Fibroblast of skin of abdomen (primary cell): ENCODE results near the gene FPR1. TPM values are rescaled to one million over a fixed set of nuclear protein-coding genes. Genes with fewer than 3 reads are reported as not detected.

ENCODE experiments used
- DNase-seq: peaks from one replicate; pipeline ENCODE4 v3.0.0-alpha.2; 2013
- polyA plus RNA-seq, 2 experiments: library from polyadenylated mRNA; unstranded; fragments of 120-200 nt; gene quantifications; one replicate each; pipeline ENCODE4 v1.2.1, GENCODE V29; 2013; ENCODE audit not compliant: insufficient read length in 2 of 2

The FPR1 gene, protein sequence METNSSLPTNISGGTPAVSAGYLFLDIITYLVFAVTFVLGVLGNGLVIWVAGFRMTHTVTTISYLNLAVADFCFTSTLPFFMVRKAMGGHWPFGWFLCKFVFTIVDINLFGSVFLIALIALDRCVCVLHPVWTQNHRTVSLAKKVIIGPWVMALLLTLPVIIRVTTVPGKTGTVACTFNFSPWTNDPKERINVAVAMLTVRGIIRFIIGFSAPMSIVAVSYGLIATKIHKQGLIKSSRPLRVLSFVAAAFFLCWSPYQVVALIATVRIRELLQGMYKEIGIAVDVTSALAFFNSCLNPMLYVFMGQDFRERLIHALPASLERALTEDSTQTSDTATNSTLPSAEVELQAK
- 0.50 TPM for polyA plus RNA-seq (2013, experiment 1 of 2; ENCODE audit: insufficient read length)
- 0.50 TPM for polyA plus RNA-seq (2013, experiment 2 of 2; ENCODE audit: insufficient read length)

- peak; percentile 52 for DNase-seq
Measured at GRCh38 chr19:51751655-51752054, at the start of gene FPR1. Gene FPR1, minus strand, starts transcription at chr19:51751878. Its CDS starts 4,884 bp downstream, at chr19:51746994.

DNA sequence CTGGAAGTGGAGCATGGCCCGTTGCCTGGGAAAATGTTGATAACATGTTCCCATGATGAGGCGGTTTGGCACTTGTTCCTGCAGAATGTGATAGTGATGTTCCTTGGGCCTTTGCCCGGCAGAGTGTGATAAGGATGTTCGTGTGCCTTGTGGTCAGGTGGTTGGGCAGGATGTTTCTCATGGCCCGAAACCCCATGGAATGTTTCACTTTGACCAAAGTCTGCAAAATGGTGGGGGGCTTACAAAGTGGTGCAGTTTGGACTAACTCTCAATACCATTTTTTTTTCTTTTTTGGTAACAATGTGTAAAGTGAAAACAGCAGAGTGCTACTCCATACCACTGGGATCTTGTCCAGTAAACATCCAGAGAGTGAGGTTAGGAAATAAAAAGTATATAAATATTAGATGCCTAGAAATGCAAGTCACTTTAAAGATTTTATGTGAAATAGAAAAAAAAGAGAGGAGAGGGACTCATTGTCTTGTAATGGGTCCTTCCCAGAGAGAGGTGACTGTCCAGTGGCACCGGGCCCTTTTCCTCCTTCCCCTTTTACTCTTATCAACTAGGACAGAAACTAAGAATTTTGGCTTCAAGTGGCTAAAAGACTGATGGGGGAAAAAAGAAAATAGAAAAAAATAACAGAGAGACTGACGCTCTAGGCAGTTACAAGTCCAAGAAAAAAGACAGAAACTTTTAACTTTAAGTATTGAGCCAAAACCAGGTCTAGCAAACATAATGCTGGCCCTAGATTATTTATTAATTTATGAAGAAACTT lies 49.0 kb upstream of the FPR1 start:
- peak; percentile 54 for DNase-seq

DNA sequence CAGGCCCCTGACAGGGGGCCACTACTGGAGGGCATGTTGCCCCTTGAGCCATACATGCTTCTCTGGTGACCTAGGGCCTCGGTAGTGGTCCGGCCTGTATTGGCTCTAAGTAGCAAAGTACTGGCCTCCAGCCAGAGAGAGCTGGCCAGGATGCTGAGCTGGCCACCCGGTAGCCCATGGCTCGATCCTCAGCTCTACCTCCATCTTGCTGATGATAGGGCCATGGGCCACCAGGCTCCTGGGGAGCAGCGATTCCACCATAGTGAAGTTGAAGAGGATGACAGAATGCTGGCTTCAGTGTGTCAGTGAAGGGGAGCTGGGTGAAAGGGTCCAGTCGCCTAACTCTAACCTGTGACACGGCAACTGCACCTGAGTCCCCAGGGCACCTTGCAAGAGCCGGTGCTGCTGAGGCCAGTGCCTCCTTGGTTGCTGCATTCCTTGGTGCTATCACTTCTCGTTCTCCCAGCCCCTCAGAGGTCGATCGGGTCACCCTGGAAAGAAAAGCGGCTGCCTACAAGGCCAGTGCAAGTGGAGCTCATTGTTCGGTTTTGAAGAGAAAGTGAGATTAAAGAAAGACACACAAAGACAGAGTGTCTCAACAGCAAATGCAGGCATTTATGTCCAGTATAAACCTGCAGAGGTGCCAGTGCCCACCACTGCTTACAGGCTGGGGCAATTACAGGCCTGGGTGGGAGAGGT lies 48.2 kb upstream of the FPR1 start:
- no peak for DNase-seq

DNA sequence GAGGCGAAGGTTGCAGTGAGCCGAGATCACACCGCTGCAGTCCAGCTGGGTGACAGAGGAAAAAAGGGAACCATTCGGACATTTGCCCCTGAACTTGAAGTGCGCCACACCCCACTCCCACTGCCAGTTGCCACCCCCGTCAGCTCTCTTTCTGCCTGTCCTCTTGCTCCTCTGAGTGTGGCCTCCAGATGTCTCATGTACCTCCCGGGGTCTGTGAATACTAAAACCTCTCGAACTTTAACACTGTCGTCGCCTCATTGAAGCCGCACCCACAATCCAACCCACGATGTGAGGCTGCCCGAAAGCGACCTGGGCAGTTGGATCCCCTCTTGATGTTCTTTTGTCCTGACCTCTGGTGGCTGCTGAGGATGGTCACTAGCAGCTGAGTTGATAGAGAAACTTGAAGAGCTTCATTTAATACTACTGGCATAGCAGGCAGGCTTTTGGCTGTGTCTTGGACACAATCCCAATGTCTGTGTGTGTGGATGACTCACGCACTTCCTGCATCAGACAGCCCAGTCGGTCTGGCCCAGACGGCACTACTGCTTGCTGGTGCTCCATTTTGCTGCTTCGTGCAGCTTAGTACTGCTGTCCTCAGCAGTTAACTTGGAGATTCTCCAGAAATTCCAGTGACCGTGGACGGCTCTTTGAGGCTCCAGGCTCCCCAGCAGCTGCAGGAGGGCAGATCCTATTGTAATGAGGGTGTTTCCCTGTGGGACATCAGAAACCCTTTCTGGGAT lies 47.5 kb upstream of the FPR1 start:
- peak; percentile 98 for DNase-seq

- no peak for DNase-seq
Measured at GRCh38 chr19:51798062-51798461, 46.4 kb upstream of the FPR1 start.

DNA sequence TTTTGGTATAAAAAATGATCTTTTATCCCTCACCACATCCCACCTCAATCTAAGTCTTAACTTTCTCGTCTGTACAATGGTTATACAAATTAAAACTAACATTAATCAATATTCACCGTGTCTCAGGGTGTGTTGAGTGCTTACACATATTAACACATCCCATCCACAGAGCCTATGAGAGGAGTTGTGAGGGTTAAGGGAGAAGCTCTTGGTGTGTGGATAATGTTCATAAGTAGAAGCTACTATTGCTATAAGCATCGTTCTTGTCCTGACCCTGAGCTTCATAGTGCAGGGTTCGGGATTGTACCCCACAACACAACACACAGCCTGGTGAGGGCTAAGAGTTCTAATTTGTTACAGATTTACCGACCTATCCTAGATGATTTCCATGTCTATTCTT lies 45.8 kb upstream of the FPR1 start:
- no peak for DNase-seq

GRCh38 chr19:51796195-51796679 lies 44.6 kb upstream of the FPR1 start:
- no peak for DNase-seq

GRCh38 chr19:51794885-51795490 lies 43.3 kb upstream of the FPR1 start, which contains the start of gene FPR3:
Gene FPR3, plus strand, starts transcription at chr19:51795157. Its CDS starts 28,592 bp downstream, at chr19:51823749.
- peak; percentile 26 for DNase-seq

DNA sequence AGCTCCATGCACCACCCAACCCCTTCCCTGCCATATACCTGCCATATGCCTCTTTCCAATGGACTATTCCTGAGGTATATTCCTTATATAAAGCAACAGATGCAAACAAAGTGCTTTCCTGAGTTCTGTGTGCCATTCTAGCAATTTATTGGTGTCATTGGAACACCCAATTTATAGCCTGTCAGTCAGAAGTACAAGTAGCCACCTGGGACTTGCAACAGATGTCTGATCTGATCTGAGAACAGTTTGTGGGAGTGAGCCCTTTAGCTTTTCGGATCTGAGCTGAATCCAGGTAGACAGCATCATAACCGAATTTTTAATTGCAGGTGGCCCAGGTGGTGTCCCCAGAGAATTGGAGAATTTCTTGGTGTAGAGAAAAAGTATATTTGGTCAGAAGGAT lies 42.3 kb upstream of the FPR1 start:
- no peak for DNase-seq

- DNase-seq: no peak
Measured at GRCh38 chr19:51792932-51793331, 41.3 kb upstream of the FPR1 start.

- DNase-seq: no peak
Measured at GRCh38 chr19:51789061-51789795, 37.5 kb upstream of the FPR1 start.

- DNase-seq: no peak
Measured at GRCh38 chr19:51788029-51788428, 36.4 kb upstream of the FPR1 start.

DNA sequence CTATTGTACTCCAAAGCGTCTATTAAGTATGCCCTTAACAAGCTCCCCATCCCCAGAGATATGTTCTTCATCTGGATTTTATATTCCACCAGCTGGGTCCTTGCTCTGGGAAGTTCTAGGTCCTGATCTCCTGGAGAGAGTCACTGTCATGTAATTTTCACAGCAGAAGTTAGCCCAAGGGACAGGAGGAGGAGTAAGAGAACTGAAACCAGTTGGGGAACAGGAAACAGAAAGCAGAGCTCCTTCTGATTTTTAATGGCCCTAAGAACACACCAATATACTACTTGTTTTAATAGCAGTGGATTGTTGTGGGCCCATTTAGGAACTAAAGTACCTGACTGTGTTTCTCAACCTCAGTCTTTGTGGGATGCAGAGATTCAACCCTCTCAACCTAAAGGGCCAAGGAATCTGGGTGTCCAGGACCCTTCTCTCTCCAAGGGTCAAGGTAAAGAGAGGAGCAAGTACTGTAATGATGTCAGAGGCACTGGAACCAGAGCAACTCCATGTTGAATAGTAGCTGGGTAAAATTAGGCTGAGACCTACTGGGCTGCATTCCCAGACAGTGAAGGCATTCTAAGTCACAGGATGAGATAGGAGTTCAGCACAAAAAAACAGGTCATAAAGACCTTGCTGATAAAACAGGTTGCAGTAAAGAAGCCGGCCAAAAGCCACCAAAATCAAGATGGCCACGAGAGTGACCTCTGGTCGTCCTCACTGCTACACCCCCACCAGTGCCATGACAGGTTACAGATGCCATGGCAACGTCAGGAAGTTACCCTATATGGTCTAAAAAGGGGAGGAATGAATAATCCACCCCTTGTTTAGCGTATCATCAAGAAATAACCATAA lies 35.2 kb upstream of the FPR1 start:
- DNase-seq: no peak

DNA sequence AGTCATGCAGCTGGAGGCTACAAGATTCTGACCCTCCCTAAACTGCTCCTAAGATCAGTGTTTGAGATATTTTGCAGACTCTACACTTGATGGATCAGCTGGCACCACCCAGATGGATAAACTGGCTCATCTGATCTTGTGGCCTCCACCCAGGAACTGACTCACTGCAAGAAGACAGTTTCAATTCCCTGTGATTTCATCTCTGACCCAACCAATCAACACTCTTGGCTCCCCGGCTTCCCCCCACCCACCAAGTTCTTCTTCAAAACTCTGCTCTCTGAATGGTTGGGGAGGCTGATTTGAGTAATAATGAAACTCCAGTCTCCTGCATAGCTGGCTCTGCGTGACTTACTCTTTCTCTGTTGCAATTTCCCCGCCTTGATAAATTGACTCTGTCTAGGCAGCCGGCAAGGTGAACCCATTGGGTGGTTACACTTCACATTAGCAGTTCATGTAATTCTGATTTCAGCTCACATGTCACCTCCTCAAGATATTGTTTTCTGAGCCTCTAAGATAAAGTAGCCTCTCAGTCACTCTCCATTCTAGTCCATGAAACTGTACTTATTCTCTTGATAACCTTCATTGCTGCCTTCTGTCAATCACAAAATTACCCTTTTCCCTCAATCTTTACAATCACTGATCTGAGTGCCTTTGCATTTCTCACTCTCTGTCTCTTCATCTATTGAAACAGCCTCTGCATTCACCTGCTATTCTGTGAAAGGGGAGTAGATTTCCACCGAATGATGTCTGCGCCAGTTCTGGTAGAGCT lies 33.4 kb upstream of the FPR1 start:
- peak; percentile 57 for DNase-seq

DNA sequence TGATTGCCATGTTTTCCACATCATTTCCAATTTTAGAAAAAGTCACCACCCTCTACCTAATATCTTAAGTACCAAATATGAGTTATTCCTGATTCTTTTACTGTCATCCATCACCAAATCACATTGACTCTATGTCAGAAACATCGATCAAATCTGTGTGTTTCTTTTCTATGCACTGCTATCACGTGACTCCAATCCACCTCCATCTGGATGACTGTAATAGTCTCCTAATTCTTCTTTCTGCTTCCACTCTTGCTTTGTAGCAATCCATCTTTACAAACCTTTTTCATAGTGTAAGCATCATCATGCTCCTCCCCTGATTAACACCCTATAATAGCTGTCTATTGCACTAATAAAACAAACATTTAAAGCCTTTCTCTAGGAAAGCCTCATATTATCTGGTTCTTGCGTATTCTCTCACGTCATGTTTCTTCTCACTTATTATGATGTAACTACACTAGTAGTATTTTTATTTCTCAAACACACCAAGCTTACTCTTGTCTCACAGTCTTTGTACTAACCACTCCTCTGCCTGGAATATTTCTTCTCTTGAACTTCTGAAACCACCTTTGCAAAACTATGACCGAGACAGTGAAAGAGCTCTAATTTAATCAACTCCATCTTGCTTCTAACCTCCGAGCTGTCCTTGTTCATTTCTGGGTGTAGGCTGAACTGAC lies 32.6 kb upstream of the FPR1 start:
- DNase-seq: no peak

GRCh38 chr19:51783372-51783771 lies 31.7 kb upstream of the FPR1 start:
- DNase-seq: peak; percentile 17

- no peak for DNase-seq
Measured at GRCh38 chr19:51781999-51782398, 30.3 kb upstream of the FPR1 start.

GRCh38 chr19:51780270-51780669 lies 28.6 kb upstream of the FPR1 start:
- DNase-seq: no peak

DNA sequence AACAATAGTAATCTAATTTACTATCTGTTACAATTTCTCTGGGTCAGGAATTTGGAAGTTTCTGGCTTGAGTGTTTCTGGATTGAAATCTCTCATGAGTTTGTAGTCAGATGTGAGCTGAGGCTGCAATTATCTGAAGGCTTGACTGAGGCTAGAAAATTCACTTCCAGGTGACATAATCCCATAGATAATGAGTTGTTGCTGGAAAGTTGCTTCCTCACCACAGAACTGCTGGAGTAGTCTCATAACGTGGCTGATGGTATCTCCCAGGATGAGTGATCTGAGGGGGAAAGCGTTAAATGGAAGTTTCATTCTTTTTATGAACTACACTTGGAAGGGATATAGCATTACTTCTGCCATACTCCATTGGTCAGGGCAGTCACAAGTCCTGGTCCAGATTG lies 28.0 kb upstream of the FPR1 start:
- no peak for DNase-seq
